Measurements from ENCODE around the gene MPV17L2.

- no peak for TF ChIP-seq POLR2A (IDR thresholded peaks at IDR 0.05)
- no peak for TF ChIP-seq CTCF (IDR thresholded peaks at IDR 0.05)
These were observed 27.0 kb upstream of the MPV17L2 start for GRCh38 chr19:18165794-18166544.

All from uterus (tissue), 2 donors.